C4-2B (cell line): ENCODE data around the gene PRDX3.

Source experiments
- H3K27ac ChIP-seq: fragments of 450-650 bp; 2 replicates; pipeline ENCODE4 v1.5.1; 2017
- ZFX ChIP-seq: fragments of 450-650 bp; IDR thresholded peaks from 2 replicates; pipeline ENCODE4 v1.6.1; 2017
- TF ChIP-seq, protein P1 (sequence below): fragments of 450-650 bp; conservative IDR thresholded peaks from 2 replicates; pipeline ENCODE4 v1.5.1; 2017; ENCODE audit warnings: mild to moderate bottlenecking

PRDX3 gene

DNA sequence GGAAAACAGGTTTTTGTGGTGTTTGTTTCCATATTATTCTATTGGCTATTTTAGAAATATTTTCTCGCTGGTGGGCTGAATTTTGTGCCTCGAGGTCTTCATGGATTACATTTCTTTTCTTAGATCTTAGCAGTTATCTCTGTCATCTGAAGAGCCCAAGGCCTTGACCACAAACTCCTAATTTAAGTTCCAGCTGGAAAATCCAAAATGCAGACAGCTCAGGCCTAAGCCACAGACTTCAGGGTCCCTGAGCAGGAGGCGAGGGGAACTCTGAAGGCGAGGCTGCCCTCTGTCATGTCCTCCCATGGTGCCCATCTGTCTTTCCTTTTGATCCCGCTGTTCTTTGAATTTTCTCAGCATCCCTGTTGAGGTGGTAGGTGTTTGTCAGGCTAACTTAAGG is 60.4 kb downstream of the PRDX3 start:
- H3K27ac ChIP-seq = no peak overlapping the region
- TF ChIP-seq ZFX = no peak
- TF ChIP-seq, protein P1, sequence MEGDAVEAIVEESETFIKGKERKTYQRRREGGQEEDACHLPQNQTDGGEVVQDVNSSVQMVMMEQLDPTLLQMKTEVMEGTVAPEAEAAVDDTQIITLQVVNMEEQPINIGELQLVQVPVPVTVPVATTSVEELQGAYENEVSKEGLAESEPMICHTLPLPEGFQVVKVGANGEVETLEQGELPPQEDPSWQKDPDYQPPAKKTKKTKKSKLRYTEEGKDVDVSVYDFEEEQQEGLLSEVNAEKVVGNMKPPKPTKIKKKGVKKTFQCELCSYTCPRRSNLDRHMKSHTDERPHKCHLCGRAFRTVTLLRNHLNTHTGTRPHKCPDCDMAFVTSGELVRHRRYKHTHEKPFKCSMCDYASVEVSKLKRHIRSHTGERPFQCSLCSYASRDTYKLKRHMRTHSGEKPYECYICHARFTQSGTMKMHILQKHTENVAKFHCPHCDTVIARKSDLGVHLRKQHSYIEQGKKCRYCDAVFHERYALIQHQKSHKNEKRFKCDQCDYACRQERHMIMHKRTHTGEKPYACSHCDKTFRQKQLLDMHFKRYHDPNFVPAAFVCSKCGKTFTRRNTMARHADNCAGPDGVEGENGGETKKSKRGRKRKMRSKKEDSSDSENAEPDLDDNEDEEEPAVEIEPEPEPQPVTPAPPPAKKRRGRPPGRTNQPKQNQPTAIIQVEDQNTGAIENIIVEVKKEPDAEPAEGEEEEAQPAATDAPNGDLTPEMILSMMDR = no peak
